Trophoblast cell (in vitro differentiated cells and primary cell): Measurements from ENCODE around the gene ELL2.

Experiments
- DNase-seq, 2 donors: peaks; one replicate each; pipeline ENCODE4 v3.0.0-alpha.2; 2016
- H2AFZ ChIP-seq: 2 replicates; pipeline ENCODE4 v1.6.1; 2013; ENCODE audit warnings: low read length, moderate library complexity, mild to moderate bottlenecking; ENCODE audit not compliant: insufficient read depth, poor library complexity
- H2AK5ac ChIP-seq: 2 replicates; pipeline ENCODE4 v1.6.1; 2013; ENCODE audit warnings: mild to moderate bottlenecking, low read length
- H2BK120ac ChIP-seq: 2 replicates; pipeline ENCODE4 v1.6.1; 2013; ENCODE audit warnings: low read length, mild to moderate bottlenecking, moderate library complexity; ENCODE audit not compliant: insufficient read depth, poor library complexity
- H2BK12ac ChIP-seq: 2 replicates; pipeline ENCODE4 v1.6.1; 2013; ENCODE audit warnings: mild to moderate bottlenecking, low read length, moderate library complexity
- H2BK5ac ChIP-seq: 2 replicates; pipeline ENCODE4 v1.6.1; 2013; ENCODE audit warnings: low read length, low read depth, moderate library complexity, mild to moderate bottlenecking; ENCODE audit not compliant: poor library complexity
- H3K14ac ChIP-seq: 2 replicates; pipeline ENCODE4 v1.6.1; 2013; ENCODE audit warnings: mild to moderate bottlenecking, low read length
- H3K18ac ChIP-seq: 2 replicates; pipeline ENCODE4 v1.6.1; 2013; ENCODE audit warnings: mild to moderate bottlenecking, low read length
- H3K23ac ChIP-seq: 2 replicates; pipeline ENCODE4 v1.6.1; 2013; ENCODE audit warnings: low read length
- H3K27ac ChIP-seq: 2 replicates; pipeline ENCODE4 v1.5.1; 2013; ENCODE audit warnings: low read depth, mild to moderate bottlenecking, inconsistent platforms, low read length, moderate library complexity
- H3K27me3 ChIP-seq: 2 replicates; pipeline ENCODE4 v1.6.1; 2013; ENCODE audit warnings: inconsistent platforms, mild to moderate bottlenecking, low read length, moderate library complexity; ENCODE audit not compliant: insufficient read depth
- H3K36me3 ChIP-seq, 2 experiments: 1 replicate in 1 of 2; 2 replicates in 1 of 2; pipeline ENCODE4 v1.6.1; 2013; ENCODE audit warnings: low read length in 2 of 2, mild to moderate bottlenecking in 2 of 2, moderate library complexity in 1 of 2; ENCODE audit not compliant: insufficient read depth in 2 of 2, control insufficient read depth in 1 of 2
- H3K4ac ChIP-seq: 2 replicates; pipeline ENCODE4 v1.6.1; 2013; ENCODE audit warnings: low read depth, mild to moderate bottlenecking, low read length, moderate library complexity
- H3K4me1 ChIP-seq, 2 experiments: 1 replicate in 1 of 2; 2 replicates in 1 of 2; pipeline ENCODE4 v1.6.1; 2013; ENCODE audit warnings: low read length in 2 of 2, mild to moderate bottlenecking in 2 of 2, moderate library complexity in 1 of 2; ENCODE audit not compliant: insufficient read depth in 2 of 2, control insufficient read depth in 1 of 2
- H3K4me2 ChIP-seq: 2 replicates; pipeline ENCODE4 v1.6.1; 2013; ENCODE audit warnings: inconsistent platforms, mild to moderate bottlenecking, low read length, moderate library complexity
- H3K4me3 ChIP-seq: 2 replicates; pipeline ENCODE4 v1.5.1; 2013; ENCODE audit warnings: mild to moderate bottlenecking, low read depth, low read length, inconsistent platforms
- H3K79me1 ChIP-seq: one replicate; pipeline ENCODE4 v1.6.1; 2013; ENCODE audit warnings: low read length
- H3K79me2 ChIP-seq: 2 replicates; pipeline ENCODE4 v1.6.1; 2013; ENCODE audit warnings: low read length, mild to moderate bottlenecking; ENCODE audit not compliant: control insufficient read depth, insufficient read depth, poor library complexity
- H3K9ac ChIP-seq: 2 replicates; pipeline ENCODE4 v1.6.1; 2013; ENCODE audit warnings: mild to moderate bottlenecking, low read length
- H3K9me3 ChIP-seq: 2 replicates; pipeline ENCODE4 v1.6.1; 2013; ENCODE audit warnings: low read depth, mild to moderate bottlenecking, control low read depth, inconsistent platforms, low read length; ENCODE audit not compliant: insufficient read depth
- H4K12ac ChIP-seq: 2 replicates; pipeline ENCODE4 v1.6.1; 2013; ENCODE audit warnings: low read depth, mild to moderate bottlenecking, low read length, moderate library complexity
- H4K8ac ChIP-seq: 2 replicates; pipeline ENCODE4 v1.6.1; 2013; ENCODE audit warnings: low read depth, mild to moderate bottlenecking, low read length, moderate library complexity
- H4K91ac ChIP-seq: one replicate; pipeline ENCODE4 v1.6.1; 2013; ENCODE audit warnings: low read depth, mild to moderate bottlenecking, low read length, moderate library complexity
- WGBS: extraction: QIAGEN DNeasy Blood & Tissue Kit; methylation state at CpG from one replicate; pipeline ENCODE4 v1.1.7; 2013; ENCODE audit warnings: missing lambda C conversion rate; ENCODE audit not compliant: insufficient read length, insufficient coverage; ENCODE audit errors: extremely low coverage; 5-methylcytosine and 5-hydroxymethylcytosine counted together

Gene ELL2

DNA sequence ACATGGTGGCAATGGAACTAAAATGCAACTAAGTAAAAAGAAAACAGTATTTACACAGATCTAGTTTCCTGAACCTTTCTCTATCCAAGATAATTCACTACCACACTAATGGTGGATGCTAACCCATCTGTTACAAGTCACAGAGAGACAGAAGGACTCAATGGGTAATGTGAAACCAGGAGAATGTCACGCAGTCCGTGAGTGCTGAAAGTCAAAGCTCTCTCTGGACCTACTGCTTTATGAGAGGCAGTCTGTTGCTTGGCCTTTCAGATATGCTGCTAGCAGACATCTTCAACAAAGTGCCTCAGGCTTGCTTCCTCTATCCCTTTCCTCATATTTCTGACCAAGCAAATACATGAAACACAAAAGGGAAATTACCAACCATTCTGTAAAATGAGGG is 70.2 kb downstream of the ELL2 start:
- H3K9ac ChIP-seq = no peak overlapping the region
- H4K8ac ChIP-seq = no peak overlapping the region
- H3K14ac ChIP-seq = no peak overlapping the region
- H3K23ac ChIP-seq = no peak overlapping the region
- H4K12ac ChIP-seq = no peak overlapping the region
- H3K79me2 ChIP-seq = no peaks in the 10 kb centered on the region
- H3K9me3 ChIP-seq = no peaks in the 10 kb centered on the region
- H4K91ac ChIP-seq = no peak overlapping the region
- no peak overlapping the region for H2BK120ac ChIP-seq
- H3K4ac ChIP-seq = no peak overlapping the region
- peaks cover 7 to 8% of the 10 kb centered on the region in 2 experiments for H3K36me3 ChIP-seq
- no peaks in the 10 kb centered on the region for H3K27me3 ChIP-seq
- WGBS = no CpG with 5 or more reads among the region's 2 CpGs
- H3K18ac ChIP-seq = no peak overlapping the region
- no peak overlapping the region for H2BK12ac ChIP-seq
- H3K79me1 ChIP-seq = no peaks in the 10 kb centered on the region
- H3K4me2 ChIP-seq = no peak overlapping the region
- no peak overlapping the region for H3K27ac ChIP-seq
- no peaks in the 10 kb centered on the region for H3K4me1 ChIP-seq
- H3K4me3 ChIP-seq = no peak overlapping the region
- no peak overlapping the region for H2AK5ac ChIP-seq
- DNase-seq = no peak
- H2AFZ ChIP-seq = no peak overlapping the region
- no peak overlapping the region for H2BK5ac ChIP-seq

GRCh38 chr5:95889076-95889475 is 72.6 kb downstream of the ELL2 start:
- no peak overlapping the region for H2AK5ac ChIP-seq
- no peak overlapping the region for H2BK12ac ChIP-seq
- no peak overlapping the region for H3K27ac ChIP-seq
- no peaks in the 10 kb centered on the region for H3K79me2 ChIP-seq
- H2BK5ac ChIP-seq = no peak overlapping the region
- H3K4me1 ChIP-seq = no peaks in the 10 kb centered on the region
- no peak for DNase-seq
- no peak overlapping the region for H3K18ac ChIP-seq
- H3K4me3 ChIP-seq = no peak overlapping the region
- H4K12ac ChIP-seq = no peak overlapping the region
- no peak overlapping the region for H3K14ac ChIP-seq
- no peak overlapping the region for H4K91ac ChIP-seq
- H3K27me3 ChIP-seq = no peaks in the 10 kb centered on the region
- no peak overlapping the region for H3K4me2 ChIP-seq
- no peak overlapping the region for H2BK120ac ChIP-seq
- no peak overlapping the region for H2AFZ ChIP-seq
- no peak overlapping the region for H3K23ac ChIP-seq
- peaks cover 6 to 7% of the 10 kb centered on the region in 2 experiments for H3K36me3 ChIP-seq
- H3K9me3 ChIP-seq = no peaks in the 10 kb centered on the region
- H4K8ac ChIP-seq = no peak overlapping the region
- H3K79me1 ChIP-seq = no peaks in the 10 kb centered on the region
- H3K4ac ChIP-seq = no peak overlapping the region
- WGBS = no CpG with 5 or more reads among the region's 1 CpG
- H3K9ac ChIP-seq = no peak overlapping the region

- no peak overlapping the region for H3K14ac ChIP-seq
- no peak overlapping the region for H3K23ac ChIP-seq
- H3K79me2 ChIP-seq = no peaks in the 10 kb centered on the region
- no peak overlapping the region for H3K4me2 ChIP-seq
- H4K91ac ChIP-seq = no peak overlapping the region
- no peaks in the 10 kb centered on the region for H3K9me3 ChIP-seq
- no peak overlapping the region for H3K18ac ChIP-seq
- H4K12ac ChIP-seq = no peak overlapping the region
- no peak overlapping the region for H4K8ac ChIP-seq
- no peak overlapping the region for H2BK120ac ChIP-seq
- peaks cover 3 to 6% of the 10 kb centered on the region in 2 experiments for H3K36me3 ChIP-seq
- no peak overlapping the region for H2AFZ ChIP-seq
- no peak overlapping the region for H3K4me3 ChIP-seq
- no peaks in the 10 kb centered on the region for H3K4me1 ChIP-seq
- WGBS = no CpG with 5 or more reads among the region's 5 CpGs
- H3K27me3 ChIP-seq = no peaks in the 10 kb centered on the region
- H2BK5ac ChIP-seq = no peak overlapping the region
- no peak overlapping the region for H3K27ac ChIP-seq
- no peak overlapping the region for H2AK5ac ChIP-seq
- H3K4ac ChIP-seq = no peak overlapping the region
- no peak overlapping the region for H2BK12ac ChIP-seq
- H3K79me1 ChIP-seq = no peaks in the 10 kb centered on the region
- DNase-seq = no peak
- no peak overlapping the region for H3K9ac ChIP-seq
Measured at GRCh38 chr5:95887977-95888376, 73.7 kb downstream of the ELL2 start.

DNA sequence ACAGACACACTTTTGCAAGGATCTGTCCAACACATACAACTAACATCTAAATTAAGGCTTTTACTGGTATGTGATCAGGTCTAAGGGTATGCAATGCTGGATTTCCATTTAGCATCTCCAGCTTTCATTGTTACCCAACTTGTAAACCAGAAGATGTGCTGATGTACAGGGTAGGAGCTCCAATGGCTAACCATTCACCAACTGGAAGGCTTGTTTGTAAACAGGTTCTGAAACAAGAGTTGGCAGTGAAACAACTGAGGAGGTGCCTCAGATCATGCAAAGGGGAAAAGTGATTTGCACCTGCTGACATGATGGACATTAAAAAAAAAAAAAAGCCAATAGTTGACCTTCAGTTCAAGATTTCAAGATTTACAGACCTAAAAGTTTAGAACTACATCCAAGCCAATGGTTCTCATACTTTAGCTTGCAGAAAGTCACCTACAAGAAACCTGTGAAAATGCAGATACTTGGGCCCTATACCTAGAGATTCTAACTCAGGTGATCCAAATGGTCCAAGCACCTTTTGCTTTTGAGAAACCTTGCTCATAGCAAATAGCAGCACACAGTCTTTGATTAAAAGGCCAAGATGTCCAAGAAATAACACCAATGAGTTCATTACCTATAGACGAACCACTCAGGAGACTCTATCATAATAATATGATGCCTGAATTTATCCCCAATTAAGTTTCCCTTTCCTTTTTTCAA is 75.2 kb downstream of the ELL2 start:
- H3K14ac ChIP-seq = no peak overlapping the region
- DNase-seq = no peak
- no peak overlapping the region for H2BK12ac ChIP-seq
- H3K4me1 ChIP-seq = no peaks in the 10 kb centered on the region
- no peak overlapping the region for H3K18ac ChIP-seq
- H3K27me3 ChIP-seq = no peaks in the 10 kb centered on the region
- H3K23ac ChIP-seq = no peak overlapping the region
- no peak overlapping the region for H4K8ac ChIP-seq
- no peak overlapping the region for H3K27ac ChIP-seq
- no peak overlapping the region for H3K4me3 ChIP-seq
- no peaks in the 10 kb centered on the region for H3K79me1 ChIP-seq
- H3K9me3 ChIP-seq = no peaks in the 10 kb centered on the region
- no peak overlapping the region for H3K4ac ChIP-seq
- H2BK5ac ChIP-seq = no peak overlapping the region
- WGBS = no CpG with 5 or more reads among the region's 1 CpG
- H3K4me2 ChIP-seq = no peak overlapping the region
- no peaks in the 10 kb centered on the region for H3K79me2 ChIP-seq
- no peak overlapping the region for H2AK5ac ChIP-seq
- no peak overlapping the region for H4K12ac ChIP-seq
- no peak overlapping the region for H3K9ac ChIP-seq
- no peak overlapping the region for H4K91ac ChIP-seq
- H2AFZ ChIP-seq = no peak overlapping the region
- peaks cover 0 to 5% of the 10 kb centered on the region in 2 experiments for H3K36me3 ChIP-seq
- H2BK120ac ChIP-seq = no peak overlapping the region
